HG03558 (cell line): ENCODE measurements around the gene SERTAD2.

Experiments used
- ATAC-seq: cut with Tn5 transposase; IDR thresholded peaks from one replicate; pipeline ENCODE4 v1.9.1; 2021; ENCODE audit warnings: moderate number of reproducible peaks; ENCODE audit not compliant: unreplicated experiment; ENCODE audit errors: extremely low read depth

Gene SERTAD2

DNA sequence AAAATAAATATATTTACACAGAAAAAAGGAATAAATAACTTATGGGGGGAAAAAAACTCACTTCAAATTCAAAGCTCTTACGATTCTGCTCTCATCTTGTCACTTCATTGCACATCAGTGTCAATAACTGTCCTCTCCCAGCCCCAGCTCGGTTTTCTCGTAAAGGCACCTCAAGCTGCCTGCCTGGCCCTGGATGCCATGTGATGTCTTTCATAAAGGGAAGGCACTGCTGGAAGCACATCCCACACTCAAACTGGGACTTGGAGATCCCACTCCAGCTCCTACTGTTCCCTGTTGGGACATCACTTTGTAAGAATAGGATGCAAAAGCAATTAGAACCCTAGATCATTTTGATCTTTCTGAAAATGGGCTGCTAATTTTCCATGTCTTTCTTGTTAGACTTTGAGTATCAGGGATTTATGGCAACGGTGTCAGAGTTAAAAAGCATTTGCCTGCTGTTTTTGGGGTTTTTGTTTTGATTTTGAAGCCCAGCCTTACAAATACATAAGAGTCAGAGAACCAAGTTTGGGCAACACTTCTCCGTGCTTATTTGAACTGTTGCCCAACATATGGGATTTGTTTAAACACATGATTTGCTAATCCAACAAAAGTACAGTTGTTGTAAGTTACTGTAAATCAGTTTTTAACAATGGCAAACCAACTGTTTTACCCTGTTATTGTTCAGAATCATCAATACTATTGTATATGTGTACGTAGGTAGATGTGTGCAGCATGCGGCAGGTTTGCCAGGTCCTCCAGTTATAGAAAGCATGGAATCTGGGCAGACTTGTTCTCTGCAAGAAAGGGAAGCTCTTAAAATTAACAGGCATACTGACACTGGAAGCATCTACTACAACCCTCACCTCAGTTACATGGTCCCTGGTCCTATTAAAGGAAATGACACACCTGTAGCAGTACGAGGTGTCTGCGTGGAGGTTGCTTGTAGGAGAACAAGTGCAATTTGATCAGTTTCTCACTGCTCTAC, 20.6 kb downstream of the SERTAD2 start:
- ATAC-seq: no peak

DNA sequence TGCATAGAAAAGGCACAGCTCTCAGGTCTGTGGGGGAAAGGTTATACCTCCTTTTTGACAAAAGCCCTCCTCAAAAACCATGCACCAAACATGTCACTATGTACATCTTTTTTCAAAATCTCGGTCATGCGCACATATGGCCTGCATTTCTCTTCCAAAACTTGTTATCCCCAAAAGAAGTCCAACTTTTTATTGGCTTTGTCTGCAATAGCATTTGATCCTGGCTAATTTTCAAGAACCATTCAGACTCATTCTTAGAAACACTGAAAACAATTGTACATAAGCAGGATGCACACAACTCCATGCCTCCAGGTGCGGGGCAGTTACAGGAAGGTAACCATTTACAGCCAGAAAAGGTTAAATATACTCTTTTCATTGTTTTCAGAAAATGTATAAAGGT, 21.9 kb downstream of the SERTAD2 start:
- no peak for ATAC-seq

DNA sequence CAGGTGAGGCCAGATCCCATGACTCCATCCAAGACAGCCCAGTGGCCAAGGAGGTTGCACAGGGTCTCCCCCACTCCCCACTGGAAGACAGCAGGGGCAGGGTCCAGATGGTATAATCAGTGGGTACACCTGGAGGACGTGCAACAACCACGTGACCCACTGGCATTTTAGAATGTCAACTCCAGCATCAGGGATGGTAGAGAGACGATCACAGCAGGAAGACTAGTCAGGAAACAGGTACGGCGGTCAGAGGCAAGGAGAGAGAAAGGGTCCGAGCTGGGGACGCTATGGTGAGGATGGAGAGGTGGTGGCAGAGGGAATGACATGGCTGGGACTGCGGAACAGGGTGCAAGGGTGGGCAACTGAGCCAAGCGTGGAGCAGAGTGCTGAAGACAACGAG, 23.0 kb downstream of the SERTAD2 start:
- no peak for ATAC-seq

DNA sequence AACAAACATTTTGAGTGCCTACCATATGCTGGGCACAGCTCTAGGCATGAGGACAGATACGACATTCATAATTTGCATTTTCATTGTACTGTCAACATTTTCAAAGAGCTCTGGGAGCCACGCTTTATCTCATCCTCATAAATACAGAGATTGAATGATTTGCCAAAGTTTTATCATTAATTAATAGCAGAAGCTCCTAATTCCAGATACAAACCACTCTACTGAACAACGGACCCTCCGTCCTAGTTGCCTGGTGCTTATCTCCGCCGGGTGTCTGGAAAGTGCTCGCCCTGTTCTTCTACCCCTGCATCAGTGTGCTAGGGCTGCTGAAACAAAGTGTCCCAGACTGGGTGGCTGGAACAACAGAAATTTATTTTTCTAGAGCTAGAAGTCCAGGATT, 23.8 kb downstream of the SERTAD2 start:
- ATAC-seq: no peak

DNA sequence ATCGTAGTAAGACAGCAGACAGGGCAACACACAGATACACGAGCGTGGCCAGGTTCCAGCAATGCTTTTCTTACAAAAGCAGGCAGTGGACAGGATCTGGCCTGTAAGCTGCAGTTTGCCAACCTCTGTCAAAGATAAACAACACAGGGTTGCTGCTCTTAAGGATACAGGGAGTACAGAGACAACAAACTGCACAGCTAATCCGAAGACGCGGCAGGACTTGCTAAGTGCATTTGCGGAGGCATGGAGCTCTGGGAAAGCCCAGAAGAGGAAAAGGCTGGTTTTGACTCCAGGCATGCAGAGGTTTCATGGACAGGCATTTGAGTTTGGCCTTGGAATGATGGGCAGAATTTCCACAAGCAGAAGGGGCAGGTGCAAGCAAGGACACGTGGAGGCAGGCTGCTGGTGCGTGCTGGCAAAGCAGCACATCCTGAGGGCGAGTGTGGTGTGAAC, 24.4 kb downstream of the SERTAD2 start:
- no peak for ATAC-seq

DNA sequence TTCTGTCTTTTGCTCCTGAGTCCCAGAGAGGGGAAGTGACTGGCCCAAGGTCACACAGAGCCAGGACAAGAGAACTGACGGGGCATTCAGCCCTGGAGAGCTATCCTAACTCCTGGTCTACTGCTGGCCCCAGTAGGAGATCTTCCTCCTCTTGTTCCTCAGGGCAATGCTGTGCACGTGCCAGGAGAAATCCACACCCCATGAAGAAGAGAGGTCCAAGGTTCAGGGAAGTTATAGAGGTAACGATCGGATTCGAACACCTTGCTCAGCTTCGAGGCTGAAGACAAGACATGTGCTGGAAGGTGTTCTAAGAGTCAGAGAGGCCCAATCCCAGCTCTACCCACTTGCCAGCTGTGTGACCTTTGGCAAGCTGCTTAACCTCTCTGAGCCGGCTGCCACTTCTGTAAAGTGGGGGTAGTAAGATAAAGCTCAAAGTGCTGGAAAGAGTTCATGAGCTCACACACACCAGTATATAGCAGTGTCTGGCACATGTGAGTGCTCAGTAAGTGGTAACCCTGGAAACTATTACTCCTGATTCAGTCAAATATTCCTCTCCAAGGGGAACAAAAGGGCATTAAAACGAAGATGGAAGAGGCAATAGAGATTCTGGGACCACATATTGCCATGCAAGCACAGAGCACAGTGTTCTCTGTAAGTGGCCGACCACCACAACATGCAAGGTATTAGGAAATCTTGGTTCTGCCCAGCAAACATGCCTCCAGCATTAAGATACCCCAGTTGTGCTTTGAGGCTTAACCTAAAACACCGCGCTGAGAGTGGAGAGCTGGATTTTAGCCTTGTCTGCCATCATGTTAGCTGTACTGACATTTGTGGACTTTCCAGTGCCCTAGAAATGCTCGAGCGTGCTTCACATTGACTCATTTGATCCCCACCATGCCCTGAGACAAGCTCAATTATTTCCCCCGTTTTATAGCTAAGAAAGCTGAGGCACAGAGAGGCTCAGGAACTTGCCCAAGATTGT, 25.6 kb downstream of the SERTAD2 start:
- no peak for ATAC-seq

DNA sequence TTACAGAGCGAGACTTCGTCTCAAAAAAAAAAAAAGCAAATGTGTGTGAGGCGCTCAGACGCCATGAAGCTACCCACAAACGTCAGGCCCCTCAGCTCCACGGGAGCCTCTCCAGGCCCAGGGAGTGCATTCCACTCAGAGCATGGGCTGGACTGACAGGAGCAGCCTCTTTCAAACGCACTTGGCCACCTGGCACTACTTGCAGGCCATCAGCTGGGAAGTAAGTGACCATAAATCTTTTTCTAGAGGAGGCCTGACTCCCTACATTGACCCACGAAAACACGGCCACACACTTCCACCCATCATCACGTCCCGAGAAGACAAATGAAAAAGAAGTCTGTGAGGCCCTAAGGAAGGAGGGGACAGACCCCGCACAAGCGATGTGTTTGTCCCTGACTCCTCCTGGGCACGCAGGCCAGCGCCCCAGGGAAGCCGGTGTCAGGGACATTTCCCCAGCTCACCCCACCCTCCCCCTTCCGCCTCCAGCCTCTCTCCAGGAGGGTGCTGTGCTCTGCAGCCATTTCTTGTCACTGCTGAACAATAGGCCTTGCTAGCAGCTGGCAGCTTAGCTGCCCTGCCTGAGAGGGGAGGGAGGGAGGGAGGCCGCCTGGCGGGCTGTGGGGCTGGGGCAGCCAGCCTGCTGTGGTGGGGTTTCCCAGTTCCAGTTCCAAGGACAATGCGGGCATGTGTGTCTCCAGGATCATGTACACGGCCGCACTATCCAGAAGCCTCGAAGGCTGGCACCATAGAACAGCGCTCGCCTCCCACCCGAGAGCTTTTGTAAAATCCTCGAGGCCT, 26.6 kb downstream of the SERTAD2 start:
- no peak for ATAC-seq

DNA sequence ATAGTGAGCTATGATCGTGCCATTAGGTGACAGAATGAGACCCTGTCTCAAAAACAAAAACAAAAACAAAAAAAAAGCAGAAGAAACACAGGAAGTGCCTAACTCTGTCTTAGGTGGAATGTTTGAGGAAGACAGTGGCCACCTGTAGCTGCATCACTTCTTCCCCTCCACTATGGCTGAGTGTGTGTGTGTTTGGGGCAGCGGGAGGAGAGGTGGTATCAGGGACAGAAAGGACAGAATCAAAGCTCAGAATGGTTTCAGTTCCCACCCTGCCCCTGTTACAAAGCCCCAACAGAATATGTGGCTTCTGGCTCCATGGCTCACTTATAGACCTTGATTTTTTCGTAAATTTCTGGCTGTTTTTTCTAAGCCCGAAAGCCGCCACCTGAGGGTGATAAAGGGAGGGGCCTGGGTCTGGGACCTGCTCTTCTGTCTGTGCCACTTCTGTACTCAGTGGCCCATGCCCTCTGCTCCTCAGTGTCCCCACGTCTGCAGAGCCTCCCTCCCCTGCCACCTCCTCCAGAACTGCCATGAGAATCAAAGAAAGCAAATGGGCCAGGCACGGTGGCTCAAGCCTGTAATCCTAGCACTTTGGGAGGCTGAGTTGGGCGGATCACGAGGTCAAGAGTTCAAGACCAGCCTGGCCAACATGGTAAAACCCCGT, 27.4 kb downstream of the SERTAD2 start:
- ATAC-seq: no peak

DNA sequence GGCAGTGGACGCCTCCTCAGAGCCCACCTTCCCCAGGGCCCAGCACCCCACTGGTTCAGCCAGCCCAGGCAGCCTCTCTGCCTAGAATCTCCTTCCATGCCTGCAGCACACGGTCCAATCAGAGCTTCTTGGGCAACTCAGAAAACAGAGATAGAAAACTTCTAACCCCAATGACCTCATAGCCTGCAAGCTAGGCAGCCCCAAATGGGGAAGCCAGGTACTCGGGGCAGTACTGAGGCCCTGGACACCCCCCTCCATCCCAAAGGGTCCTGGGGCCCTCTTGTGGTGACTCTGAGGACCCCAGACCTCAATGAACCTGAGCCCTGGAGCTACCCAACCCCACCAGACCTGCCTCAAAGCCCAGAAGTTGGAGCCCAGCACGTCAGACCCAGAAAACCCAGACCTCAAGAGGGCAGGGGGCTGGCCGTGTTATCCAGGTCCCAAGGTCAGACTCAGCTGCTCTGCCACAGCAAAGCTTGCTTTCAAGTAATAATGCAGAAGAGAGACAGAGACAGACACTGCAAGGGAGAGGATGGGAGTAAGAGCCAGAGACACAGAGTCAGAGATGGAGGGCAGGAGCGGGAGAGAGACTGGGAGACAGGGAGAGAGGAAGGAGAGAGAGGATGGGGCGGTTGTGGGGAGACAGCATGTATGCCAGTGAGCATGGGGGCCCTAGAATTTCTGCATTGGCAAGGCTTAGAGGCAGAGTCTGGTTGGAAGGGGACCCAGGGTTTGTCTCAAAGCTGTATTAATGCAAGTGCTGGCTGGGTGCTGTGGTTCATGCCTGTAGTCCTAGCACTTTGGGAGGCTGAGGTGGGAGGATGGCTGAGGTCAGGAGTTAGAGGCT, 28.2 kb downstream of the SERTAD2 start:
- ATAC-seq: no peak

DNA sequence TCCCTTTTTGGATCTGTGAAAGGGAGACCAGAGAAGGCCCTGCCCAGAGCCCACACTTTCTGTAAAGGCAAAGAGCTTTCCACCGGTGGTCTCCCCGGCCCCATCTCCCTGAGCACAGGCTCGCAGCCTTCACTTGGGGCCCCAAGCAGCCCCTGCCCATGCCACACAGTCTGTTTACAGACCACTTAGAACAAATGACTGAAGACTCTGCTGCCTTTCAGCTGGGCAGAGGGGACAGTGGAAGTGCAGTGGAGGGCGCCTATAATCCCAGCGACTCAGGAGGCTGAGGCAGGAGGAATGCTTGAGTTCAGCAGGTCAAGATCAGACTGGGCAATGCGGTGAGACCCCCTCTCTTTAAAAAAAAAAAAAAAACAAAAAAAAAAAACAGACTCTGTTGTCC, 28.9 kb downstream of the SERTAD2 start:
- ATAC-seq: no peak

DNA sequence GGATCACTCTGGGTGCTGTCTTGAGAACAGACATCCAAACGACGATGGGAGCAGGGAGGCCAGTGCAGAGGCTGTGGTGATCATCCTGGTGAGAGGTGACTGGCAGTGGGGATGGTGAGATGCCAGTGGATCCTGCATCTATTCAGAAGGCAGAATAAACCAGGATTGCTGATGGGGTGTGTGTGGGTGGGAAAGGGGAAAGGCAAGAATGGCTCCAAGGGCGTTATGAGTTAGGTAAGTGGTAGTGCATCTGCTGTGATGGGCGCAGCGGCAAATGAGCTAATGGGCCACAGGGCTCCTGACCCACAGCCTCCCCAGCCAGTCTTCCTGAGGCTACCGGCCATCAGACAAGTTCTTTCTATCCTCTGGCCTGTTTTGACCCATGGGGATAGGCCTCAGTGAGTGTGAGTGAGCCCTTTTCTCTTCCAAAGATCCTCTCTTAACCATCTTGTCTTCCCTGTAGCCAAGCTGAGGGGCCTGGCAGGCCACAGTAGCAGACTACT, 29.6 kb downstream of the SERTAD2 start:
- no peak for ATAC-seq

DNA sequence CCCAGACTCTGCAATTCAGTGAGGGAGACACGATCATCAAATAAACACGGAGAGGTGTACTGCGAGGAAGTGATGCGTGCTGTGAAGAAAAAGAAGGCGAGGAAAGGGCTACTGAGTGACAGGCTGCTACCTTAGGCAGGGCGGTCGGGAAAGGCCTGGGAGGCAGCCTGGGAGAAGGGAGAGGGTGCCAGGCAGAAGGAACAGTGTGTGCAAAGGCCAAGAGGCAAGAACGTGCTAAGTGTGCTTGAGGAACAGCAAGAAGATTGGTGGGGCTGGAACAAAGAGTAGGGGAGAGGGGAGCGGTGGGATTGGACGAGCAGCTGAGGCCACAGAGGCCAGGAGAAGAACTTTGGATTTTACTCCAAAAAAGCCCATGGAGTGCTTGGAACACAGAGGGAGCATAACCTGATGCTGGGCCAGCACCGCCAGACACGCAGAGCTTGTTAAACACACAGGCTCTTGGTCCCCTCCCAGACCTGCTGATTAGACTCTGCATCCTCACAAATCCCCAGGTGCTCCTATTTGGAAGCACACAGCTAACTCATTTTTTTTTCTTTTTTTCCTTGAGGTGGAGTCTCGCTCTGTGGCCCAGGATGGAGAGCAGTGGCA, 30.4 kb downstream of the SERTAD2 start:
- ATAC-seq: no peak

DNA sequence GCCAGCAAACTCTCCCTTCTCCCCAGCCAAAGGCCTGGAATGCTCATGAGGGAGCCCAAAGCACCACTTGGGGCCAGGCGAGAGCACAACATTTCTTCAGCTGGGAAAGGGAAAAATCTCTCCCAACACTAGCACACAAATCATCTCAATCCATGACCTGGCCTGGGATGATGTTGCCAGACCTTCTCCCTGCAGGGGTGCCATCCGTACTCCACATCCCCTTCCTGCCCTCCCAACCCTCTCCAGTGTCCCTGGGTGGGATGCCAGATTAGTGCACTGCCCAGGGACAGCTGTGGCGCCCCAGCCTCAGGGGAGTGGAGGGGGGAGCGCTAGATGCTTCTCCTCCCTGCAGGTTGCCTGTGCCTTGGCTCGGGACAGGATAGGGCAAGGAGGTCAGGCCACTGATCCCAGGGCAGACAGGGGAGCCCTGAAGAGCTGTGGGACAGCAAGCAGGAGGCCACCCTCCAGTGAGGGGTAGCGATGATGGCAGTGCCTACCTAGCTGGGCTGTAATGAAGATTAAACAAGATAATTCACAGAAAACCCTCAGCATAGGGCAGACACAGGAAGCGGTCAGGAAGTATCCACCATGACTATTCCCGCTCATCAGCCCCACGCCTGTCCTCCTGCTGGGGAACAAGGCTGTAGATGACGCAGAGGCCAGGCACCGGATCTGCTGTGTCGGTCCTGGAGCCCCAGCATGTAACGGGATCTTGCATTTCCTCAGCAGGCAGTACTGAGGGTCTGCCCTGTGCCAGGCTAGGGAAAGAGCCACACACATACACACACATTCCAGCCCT, 31.1 kb downstream of the SERTAD2 start:
- ATAC-seq: no peak

DNA sequence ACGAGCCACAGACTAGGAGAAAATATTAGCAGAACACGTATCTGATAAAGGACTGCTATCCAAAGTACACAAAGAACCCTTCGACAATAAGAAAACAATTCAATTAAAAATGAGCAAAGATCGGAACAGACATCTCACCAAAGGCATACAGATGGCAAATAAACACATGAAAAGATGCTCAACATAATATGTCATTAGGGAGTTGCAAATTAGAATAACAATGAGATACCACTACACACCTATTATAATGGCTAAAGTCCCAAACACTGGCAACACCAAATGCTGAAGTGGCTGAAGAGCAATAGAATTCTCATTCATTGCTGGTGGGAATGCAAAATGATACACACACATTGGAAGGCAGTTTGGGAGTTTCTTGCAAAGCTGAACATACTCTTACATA, 33.1 kb downstream of the SERTAD2 start:
- no peak for ATAC-seq

DNA sequence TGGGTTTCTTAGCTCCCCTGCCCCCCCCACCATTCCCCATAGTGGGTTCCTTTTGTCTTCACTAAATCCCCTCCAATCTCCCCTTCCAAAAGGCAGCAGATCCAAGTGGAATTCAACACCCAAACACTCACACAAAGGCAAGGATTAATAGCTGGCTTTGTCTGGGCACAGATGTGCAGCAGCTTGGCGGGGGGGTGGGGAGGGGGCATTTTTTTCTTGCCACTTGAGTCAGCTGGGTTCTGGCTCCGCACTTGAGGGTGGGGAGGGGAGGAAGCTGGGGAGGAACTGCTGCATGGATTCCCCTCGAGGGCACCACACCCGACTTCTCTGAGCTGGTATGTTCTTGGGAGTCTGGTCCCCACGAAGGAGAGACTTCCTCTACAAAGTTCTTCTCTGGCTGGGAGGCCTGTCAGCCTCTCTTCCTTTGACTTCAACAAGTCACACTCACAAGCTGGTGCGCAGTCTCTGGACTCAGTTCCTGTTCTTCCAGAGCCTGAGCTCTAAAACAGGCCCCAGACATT, 36.0 kb downstream of the SERTAD2 start:
- ATAC-seq: no peak

DNA sequence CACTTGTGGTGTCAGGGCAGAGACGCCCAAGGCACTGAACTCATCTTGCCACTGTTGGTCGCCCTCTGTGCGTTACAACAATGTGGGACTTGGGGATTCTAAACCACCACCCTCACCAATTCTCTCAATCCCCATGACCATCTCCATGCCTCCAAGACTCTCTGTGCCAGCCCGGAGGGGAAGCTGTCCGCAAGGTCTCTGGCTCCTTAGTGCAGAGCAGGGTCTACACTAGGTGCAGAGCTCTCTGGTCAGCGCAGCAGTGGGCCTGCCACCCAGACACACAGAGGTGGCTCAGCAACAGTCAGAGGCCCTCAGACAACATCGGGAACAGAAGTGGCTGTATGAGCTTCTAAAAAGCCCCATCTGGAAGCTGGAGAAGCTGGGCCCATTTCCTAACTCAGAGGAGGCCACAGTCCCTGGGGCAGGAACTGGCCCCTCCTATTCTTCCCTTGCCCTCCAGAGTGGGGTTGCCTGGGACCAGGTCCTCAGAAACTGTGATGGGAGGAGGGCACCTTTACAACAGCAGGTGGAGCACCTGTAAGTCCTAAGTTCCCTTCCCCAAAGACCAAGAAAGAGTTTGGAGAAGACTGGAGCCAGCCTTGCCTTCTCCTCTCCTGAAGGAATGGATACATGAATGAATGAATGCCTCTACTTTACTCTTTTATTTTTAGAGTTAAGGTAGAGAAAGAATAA, 37.7 kb downstream of the SERTAD2 start:
- ATAC-seq: no peak
